MM.1S (cell line): ENCODE measurements around the gene MEGF11.

Experiments used
- CTCF ChIP-seq: fragments of 300-600 bp; sonication (generic); IDR thresholded peaks from 2 replicates; pipeline ENCODE4 v1.5.1; 2016; ENCODE audit warnings: antibody characterized with exemption, low read length, mixed read lengths
- EZH2phosphoT487 ChIP-seq: fragments of 300-600 bp; sonication (generic); IDR thresholded peaks from 2 replicates; pipeline ENCODE4 v1.6.1; 2018; ENCODE audit warnings: antibody characterized with exemption, low read length

GRCh38 chr15:66288093-66288492 is 34.5 kb upstream of the MEGF11 start:
- TF ChIP-seq EZH2phosphoT487 (no peak), CTCF (no peak)
